Endothelial cell of umbilical vein (primary cell): ENCODE results near the gene LIPA. TPM values are rescaled to one million over a fixed set of nuclear protein-coding genes. Genes with fewer than 3 reads are reported as not detected.

Experiments used
- BruUV-seq: library from RNA; stranded (reverse); fragments of 400-500 nt; replicated peaks from 2 replicates; lab custom pipeline; 2021; lab: Mats Ljungman, UMichigan
- CTCF ChIA-PET: fragments of 300-600, 350-600 bp; sonication (Branson Sonifier 250); formaldehyde crosslinking; loops from one replicate; lab custom pipeline; 2021; ENCODE audit warnings: antibody characterized with exemption, inconsistent platforms; lab: Charles Lee
- POLR2A ChIA-PET: fragments of 300-600, 350-600 bp; sonication (Branson Sonifier 250); formaldehyde crosslinking; loops from one replicate; lab custom pipeline; 2021; ENCODE audit warnings: antibody characterized with exemption, inconsistent platforms; lab: Charles Lee
- DNase-seq: peaks from one replicate; pipeline ENCODE4 v3.0.0-alpha.2; 2011; ENCODE audit warnings: low read depth, low spot score
- FAIRE-seq: peaks from 2 replicates; lab custom pipeline; 2011; peaks lifted over from hg19 to GRCh38; lab: Jason Lieb, UNC
- H2AFZ ChIP-seq: 2 replicates; pipeline ENCODE4 v1.6.0; 2012; ENCODE audit warnings: low read depth, low read length, control low read depth, inconsistent platforms
- H3K27ac ChIP-seq: 2 replicates; pipeline ENCODE4 v1.5.1; 2011; ENCODE audit warnings: low read depth, mild to moderate bottlenecking, control low read depth, low read length, moderate library complexity; ENCODE audit not compliant: insufficient read depth
- H3K27me3 ChIP-seq, 2 experiments: 2 replicates each; pipeline versions ENCODE4 v1.6.0 to v1.6.1; 2011; ENCODE audit warnings: low read length in 2 of 2, mixed read lengths in 1 of 2; ENCODE audit not compliant: control insufficient read depth in 2 of 2, insufficient read depth in 2 of 2
- H3K36me3 ChIP-seq, 2 experiments: 2 replicates in 1 of 2; 3 replicates in 1 of 2; pipeline ENCODE4 v1.5.1; 2011; ENCODE audit warnings: low read length in 2 of 2, mild to moderate bottlenecking in 1 of 2, moderate library complexity in 1 of 2; ENCODE audit not compliant: control insufficient read depth in 2 of 2, insufficient read depth in 2 of 2; ENCODE audit errors: extremely low read depth in 1 of 2
- H3K4me1 ChIP-seq: 3 replicates; pipeline ENCODE4 v1.5.1; 2011; ENCODE audit warnings: mild to moderate bottlenecking, low read length; ENCODE audit not compliant: control insufficient read depth, insufficient read depth; ENCODE audit errors: extremely low read depth
- H3K4me2 ChIP-seq: 2 replicates; pipeline ENCODE4 v1.6.1; 2011; ENCODE audit warnings: low read length, control low read depth, mixed read lengths; ENCODE audit not compliant: insufficient read depth
- H3K4me3 ChIP-seq, 3 experiments: fragments of 200-600 bp in 1 of 3; sonication (generic), shearing (Covaris generic) in 1 of 3; replicated peaks in 1 of 3; 2 replicates each; pipeline ENCODE4 v1.5.1; 2011 to 2016; ENCODE audit warnings: control low read depth in 3 of 3, low read length in 3 of 3, mild to moderate bottlenecking in 2 of 3, inconsistent platforms in 1 of 3, low read depth in 1 of 3, moderate library complexity in 1 of 3; ENCODE audit not compliant: insufficient read depth in 1 of 3
- H3K79me2 ChIP-seq: 2 replicates; pipeline ENCODE4 v1.6.0; 2012; ENCODE audit warnings: low read length, inconsistent platforms; ENCODE audit not compliant: control insufficient read depth, insufficient read depth
- H3K9ac ChIP-seq: replicated peaks from 2 replicates; pipeline ENCODE3; 2011; ENCODE audit warnings: low read length, control low read depth; ENCODE audit not compliant: insufficient read depth; ENCODE audit errors: extremely low read depth
- H3K9me1 ChIP-seq: replicated peaks from 3 replicates; pipeline ENCODE4 v1.6.0; 2011; ENCODE audit warnings: mild to moderate bottlenecking, low read length; ENCODE audit not compliant: control insufficient read depth, insufficient read depth; ENCODE audit errors: extremely low read depth
- H3K9me3 ChIP-seq: replicated peaks from 2 replicates; pipeline ENCODE4 v1.5.1; 2012; ENCODE audit warnings: low read length, inconsistent platforms; ENCODE audit not compliant: control insufficient read depth, insufficient read depth
- H4K20me1 ChIP-seq: replicated peaks from 2 replicates; pipeline ENCODE3; 2011; ENCODE audit warnings: mild to moderate bottlenecking, low read length; ENCODE audit not compliant: control insufficient read depth, insufficient read depth; ENCODE audit errors: extremely low read depth
- CTCF ChIP-seq, 2 donors: IDR thresholded peaks; 1 replicate in 1 of 2; 2 replicates in 1 of 2; pipeline ENCODE4 v1.5.1; 2011; ENCODE audit warnings: low read length in 2 of 2, mild to moderate bottlenecking in 2 of 2, moderate library complexity in 2 of 2, control low read depth in 1 of 2, inconsistent platforms in 1 of 2, low read depth in 1 of 2; ENCODE audit not compliant: insufficient read depth in 1 of 2; ENCODE audit errors: extremely low read depth in 1 of 2
- EZH2 ChIP-seq: IDR thresholded peaks from 2 replicates; pipeline ENCODE4 v1.6.1; 2012; ENCODE audit warnings: borderline replicate concordance, low read depth, mild to moderate bottlenecking, moderate library complexity, low read length, inconsistent platforms; ENCODE audit not compliant: severe bottlenecking
- FOS ChIP-seq: IDR thresholded peaks from 2 replicates; pipeline ENCODE4 v1.6.1; 2011; ENCODE audit warnings: mild to moderate bottlenecking, low read length, moderate library complexity, borderline replicate concordance; ENCODE audit not compliant: insufficient read depth
- GATA2 ChIP-seq: IDR thresholded peaks from 2 replicates; pipeline ENCODE4 v1.7.0; 2011; ENCODE audit warnings: low read depth, mild to moderate bottlenecking, moderate library complexity, mixed read lengths, low read length; ENCODE audit not compliant: insufficient read length, insufficient read depth
- JUN ChIP-seq: IDR thresholded peaks from 2 replicates; pipeline ENCODE4 v1.6.1; 2011; ENCODE audit warnings: borderline replicate concordance, low read depth; ENCODE audit not compliant: insufficient read length, insufficient read depth
- MAX ChIP-seq: IDR thresholded peaks from 2 replicates; pipeline ENCODE4 v1.6.1; 2011; ENCODE audit not compliant: insufficient read depth, insufficient read length
- MYC ChIP-seq: IDR thresholded peaks from one replicate; pipeline ENCODE4 v1.6.1; 2011; ENCODE audit warnings: mild to moderate bottlenecking, low read depth, low read length
- POLR2A ChIP-seq: IDR thresholded peaks from 2 replicates; pipeline ENCODE4 v1.6.1; 2012; ENCODE audit warnings: low read depth, mild to moderate bottlenecking, control low read depth, low read length
- POLR2AphosphoS5 ChIP-seq: IDR thresholded peaks from 2 replicates; pipeline ENCODE4 v1.6.1; 2012; ENCODE audit warnings: low read depth, mild to moderate bottlenecking, control low read depth, low read length, moderate library complexity; ENCODE audit not compliant: insufficient read depth
- dilution Hi-C: fragments of 300-500 bp; cut with MboI; formaldehyde crosslinking; loops from one replicate; pipeline ENCODE4 v1.15.0; 2019; ENCODE audit warnings: low sequenced_read_pairs; ENCODE audit not compliant: extremely low pct_ligation_motif_present
- intact Hi-C: fragments of 100-400 bp; cut with micrococcal nuclease; formaldehyde crosslinking; loops from one replicate; pipeline ENCODE4 v1.10.0; 2022
- polyA plus RNA-seq, 4 experiments: library from polyadenylated mRNA; depleted of rRNA in 3 of 4; stranded (reverse) in 3 of 4; unstranded in 1 of 4; fragments of >200 nt; gene quantifications; 2 replicates each; pipeline versions ENCODE4 v1.2.1 to v1.2.3, GENCODE V29; 2011 to 2012; ENCODE audit warnings: missing spikeins in 1 of 4
- total RNA-seq: library from RNA; stranded (reverse); gene quantifications from 2 replicates; pipeline ENCODE4 v1.2.3, GENCODE V29; 2021

The LIPA gene
- total and polyA plus RNA-seq, 2 donors (not counting 3 experiments of a cell fraction or from before 2014, with no cell fraction given) = 24.0 to 41.1 TPM

- Histone ChIP-seq H3K9me1 (no peaks in the 10 kb centered on the region), H3K4me2 (no peak overlapping the region), H4K20me1 (no peaks in the 10 kb centered on the region), H2AFZ (no peak overlapping the region), H3K4me1 (no peaks in the 10 kb centered on the region), H3K27me3 (no peaks in the 10 kb centered on the region), H3K79me2 (no peaks in the 10 kb centered on the region), H3K36me3 (no peaks in the 10 kb centered on the region), H3K27ac (no peak overlapping the region), H3K4me3 (no peak overlapping the region), H3K9me3 (no peaks in the 10 kb centered on the region), H3K9ac (no peak overlapping the region)
- ChIA-PET CTCF (no interaction called here), POLR2A (no interaction called here)
- dilution Hi-C loops = no loop called here
- intact Hi-C loops = no loop called here
- FAIRE-seq (no peak), DNase-seq (peak; percentile 17)
- TF ChIP-seq MAX = no peak
- TF ChIP-seq POLR2A = no peak
- TF ChIP-seq POLR2AphosphoS5 = no peak
- TF ChIP-seq GATA2 = no peak
- TF ChIP-seq CTCF (IDR thresholded peaks at IDR 0.05; ENCODE audit: extremely low read depth in 1 of 2, insufficient read depth in 1 of 2, low read depth in 1 of 2, low read length in 2 of 2) = no peak
- BruUV-seq = no TSS peak
These were observed 62.3 kb downstream of the LIPA start for GRCh38 chr10:89189211-89189734.

- Histone ChIP-seq H3K9me3 (no peaks in the 10 kb centered on the region), H3K27me3 (peaks cover 0 to 6% of the 10 kb centered on the region in 2 experiments), H3K36me3 (no peaks in the 10 kb centered on the region), H3K27ac (no peak overlapping the region), H3K9me1 (no peaks in the 10 kb centered on the region), H3K4me1 (no peaks in the 10 kb centered on the region), H3K4me3 (no peak overlapping the region), H2AFZ (no peak overlapping the region), H4K20me1 (no peaks in the 10 kb centered on the region), H3K79me2 (no peaks in the 10 kb centered on the region), H3K4me2 (no peak overlapping the region), H3K9ac (no peak overlapping the region)
- FAIRE-seq (no peak), DNase-seq (peak; percentile 38)
- CTCF ChIA-PET = no interaction called here
- dilution Hi-C loops (no loop called here), intact Hi-C loops (no loop called here)
- BruUV-seq = no TSS peak
- TF ChIP-seq POLR2A (no peak), JUN (no peak), POLR2AphosphoS5 (no peak), GATA2 (no peak), MYC (no peak), FOS (no peak), MAX (no peak), EZH2 (no peak)
- POLR2A ChIA-PET = no interaction called here
These were observed 65.9 kb downstream of the LIPA start for GRCh38 chr10:89185658-89186057.
